SKM-1 (cell line): Measurements from ENCODE around the gene DLGAP1.
"Not testable (repeated sequence)": the region's sequence is repeated elsewhere in the genome, so short reads cannot be mapped to it uniquely, and the experiment has no call there.

ENCODE experiments used
- DNase-seq: peaks from one replicate; lab custom pipeline; 2025; ENCODE audit not compliant: unreplicated experiment; lab: John Stamatoyannopoulos, UW

Gene DLGAP1

DNA sequence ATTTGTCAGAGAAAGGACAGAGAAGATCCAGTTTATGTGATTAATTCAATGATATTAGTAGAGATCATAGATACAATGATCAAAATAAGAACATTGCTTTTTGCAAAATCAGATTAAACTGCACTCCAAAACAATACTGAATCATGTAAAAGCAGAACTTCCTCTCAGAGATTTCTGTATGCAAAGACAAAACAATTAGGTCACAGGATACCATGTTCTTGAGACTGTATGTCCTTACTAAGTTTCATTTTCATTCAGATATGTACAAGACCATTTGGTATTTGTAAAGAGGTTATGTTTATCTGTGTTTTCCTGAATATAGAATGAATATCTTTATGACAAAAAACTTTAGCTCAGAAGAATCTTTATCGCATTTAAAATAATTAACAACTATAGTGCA, 161.8 kb downstream of the DLGAP1 start:
- DNase-seq: no peak

DNA sequence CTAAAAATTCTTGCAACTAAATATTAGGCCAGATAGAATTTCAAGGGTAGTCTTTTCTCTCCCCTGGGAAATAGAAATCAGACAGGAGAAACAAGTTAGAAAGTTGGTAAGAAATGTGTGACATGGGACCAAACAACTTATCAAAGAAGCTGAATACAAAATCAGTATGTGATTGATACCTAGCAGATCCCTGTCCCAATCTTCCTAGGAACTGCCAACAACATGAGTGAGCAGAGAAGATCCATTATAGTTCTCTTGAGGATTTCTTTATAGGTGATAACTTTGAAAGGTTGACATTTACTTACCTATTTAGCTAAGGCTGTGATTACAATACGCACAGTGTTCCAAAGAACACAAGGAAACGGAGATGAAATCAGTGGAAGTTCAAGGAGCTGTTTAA, 162.4 kb downstream of the DLGAP1 start:
- DNase-seq: no peak

DNA sequence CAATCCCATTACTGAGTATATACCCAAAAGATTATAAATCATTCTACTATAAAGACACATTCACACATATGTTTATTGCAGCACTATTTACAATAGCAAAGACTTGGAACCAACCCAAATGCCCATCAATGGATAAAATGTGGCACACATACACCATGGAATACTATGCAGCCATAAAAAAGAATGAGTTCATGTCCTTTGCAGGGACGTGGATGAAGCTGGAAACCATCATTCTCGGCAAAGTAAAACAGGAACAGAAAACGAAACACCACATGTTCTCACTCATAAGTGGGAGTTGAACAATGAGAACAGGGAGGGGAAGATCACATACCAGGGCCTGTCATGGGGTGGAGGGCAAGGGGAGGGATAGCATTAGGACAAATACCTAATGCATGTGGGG, 167.8 kb downstream of the DLGAP1 start:
- not testable (repeated sequence) for DNase-seq

DNA sequence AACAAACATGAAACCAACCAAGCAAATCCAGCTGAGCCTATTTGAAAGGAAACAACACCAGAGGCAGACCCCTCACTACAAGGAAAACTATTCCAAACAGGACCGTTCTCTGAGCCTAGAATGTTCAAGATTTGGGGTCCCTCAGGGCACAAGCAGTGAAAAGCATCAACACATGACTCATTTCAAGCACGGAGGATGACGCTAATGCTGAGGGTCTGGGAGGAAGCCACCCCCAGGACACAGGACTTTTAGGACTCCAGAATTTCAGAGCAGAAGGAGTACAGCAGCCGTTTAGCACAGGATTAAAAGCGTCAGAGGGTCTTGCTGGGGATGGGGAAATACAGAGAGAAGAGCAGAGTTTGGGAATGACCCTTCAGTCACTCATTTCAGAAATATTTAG, 168.9 kb downstream of the DLGAP1 start:
- DNase-seq: no peak

DNA sequence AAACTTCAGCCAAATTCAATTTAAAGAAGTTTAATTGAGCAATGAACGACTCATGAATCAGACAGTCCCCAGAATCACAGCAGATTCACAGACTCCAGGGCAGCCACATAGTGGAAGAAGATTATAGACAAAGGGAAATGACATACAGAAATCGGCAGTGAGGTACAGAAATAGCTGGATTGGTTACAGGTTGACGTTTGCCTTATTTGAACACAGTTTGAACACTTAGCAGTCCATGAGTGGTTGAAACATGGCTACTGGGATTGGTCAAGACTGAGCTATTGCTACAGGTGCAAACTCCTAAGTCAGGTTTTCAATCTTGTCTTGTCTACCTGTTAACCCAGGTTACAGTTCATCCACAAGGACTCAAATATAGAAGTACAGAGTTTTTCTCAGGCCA, 169.6 kb downstream of the DLGAP1 start:
- no peak for DNase-seq

DNA sequence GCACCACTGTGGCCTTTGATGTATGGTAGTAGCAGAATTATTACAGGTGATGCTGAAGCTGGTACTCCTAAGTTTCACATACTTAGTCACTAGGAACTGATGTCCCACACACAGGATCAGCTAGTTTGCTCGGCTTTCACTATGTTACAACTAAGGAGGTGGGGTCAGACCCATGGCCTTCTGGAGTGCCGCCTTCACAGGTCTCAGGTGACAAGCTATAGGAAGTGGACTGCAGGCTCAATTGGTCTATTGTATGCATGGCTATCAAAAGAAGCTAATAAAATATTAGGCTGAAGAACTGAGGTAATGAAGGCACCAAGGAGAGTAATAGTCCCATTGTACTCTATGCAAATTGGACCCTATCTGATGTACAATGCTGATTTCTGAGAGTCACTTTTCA, 170.6 kb downstream of the DLGAP1 start:
- DNase-seq: no peak

DNA sequence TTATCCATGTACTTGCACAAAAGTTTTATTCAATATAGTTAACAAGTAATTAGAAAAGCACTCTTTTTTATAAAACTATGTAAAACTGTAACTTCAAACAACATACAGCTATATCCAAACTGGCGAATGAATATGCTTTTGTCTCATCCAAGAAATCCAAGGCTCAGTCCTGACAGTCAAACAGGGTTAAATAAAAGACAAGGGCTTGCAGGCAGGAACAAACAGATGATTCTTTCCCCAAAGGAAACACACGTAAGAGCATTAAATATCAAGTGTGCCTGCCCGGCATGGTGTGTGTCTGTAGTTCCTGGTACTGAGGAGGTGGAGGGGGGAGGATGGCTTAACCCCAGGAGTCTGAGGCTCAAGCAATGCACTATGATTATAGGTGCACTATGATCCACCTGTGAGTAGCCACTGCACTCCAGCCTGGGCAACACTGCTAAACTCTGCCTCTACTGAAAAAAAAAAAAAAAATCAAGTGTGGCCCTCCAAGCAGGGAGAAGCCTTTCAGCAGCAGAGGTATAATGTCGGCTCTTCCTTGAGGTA, 171.3 kb downstream of the DLGAP1 start:
- no peak for DNase-seq

DNA sequence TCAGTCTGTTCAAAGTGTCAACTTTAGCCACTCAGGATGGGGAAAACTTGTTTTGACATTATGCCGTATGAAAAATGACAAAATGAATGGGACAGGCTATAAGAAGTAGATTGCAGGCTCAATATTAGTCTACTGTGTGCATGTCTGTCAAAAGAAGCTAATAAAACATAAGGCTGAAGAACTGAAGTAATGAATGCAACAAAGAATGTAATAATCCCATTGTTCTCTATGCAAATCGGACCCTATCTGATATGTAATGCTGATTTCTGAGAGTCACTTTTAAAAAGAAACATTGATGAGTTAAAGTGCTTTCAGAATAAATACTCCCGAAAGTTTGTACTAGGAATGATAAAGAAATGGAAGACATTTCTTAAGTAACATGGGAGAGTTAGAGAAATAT, 172.2 kb downstream of the DLGAP1 start:
- no peak for DNase-seq

DNA sequence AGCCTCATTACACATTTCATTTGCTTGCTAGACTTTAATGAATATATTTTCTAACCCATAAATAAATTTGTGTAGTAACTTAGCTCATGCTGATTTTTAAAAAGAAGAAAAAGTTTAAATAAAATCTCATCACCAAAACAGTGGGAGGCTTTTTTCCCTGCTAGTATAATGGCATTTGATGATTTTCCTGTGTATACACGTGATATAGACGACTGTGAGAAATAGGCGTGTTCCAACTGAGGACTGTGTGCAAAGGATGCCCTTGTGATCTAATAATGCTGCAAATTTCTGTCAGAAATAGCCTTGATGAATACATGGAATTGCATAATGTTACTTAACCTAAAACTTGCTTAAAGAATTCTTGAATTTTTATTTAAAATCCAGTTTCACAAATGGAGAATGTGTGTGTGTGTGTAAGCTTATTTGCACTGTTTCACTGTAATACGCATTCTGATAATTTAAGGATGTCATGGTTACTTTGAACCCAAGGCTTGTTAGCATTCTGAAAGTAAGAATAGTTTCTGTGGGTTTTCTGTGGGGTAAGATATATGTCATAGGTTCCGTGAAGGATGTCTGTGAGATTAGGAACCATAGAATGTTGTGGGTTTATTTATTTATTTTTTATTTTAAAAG, 178.0 kb downstream of the DLGAP1 start:
- DNase-seq: no peak

DNA sequence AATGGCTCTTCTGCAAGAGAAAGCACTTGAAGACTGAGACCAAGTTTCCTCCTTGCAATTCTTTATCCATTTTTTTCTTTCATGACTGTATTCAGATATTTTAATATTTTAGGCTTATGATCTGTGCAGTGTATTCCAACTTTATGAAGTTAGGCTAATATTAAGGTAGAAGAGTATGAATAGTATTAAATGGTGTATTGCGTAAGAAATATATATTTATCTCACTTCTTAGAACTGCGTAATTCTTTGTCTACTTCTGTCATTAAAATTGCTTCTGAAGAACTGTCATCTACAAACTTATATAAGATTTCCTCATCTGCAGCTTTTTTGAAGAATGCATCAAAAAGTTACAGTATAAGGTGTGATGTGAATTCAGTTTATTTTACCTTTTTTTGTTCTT, 183.2 kb downstream of the DLGAP1 start:
- DNase-seq: no peak

DNA sequence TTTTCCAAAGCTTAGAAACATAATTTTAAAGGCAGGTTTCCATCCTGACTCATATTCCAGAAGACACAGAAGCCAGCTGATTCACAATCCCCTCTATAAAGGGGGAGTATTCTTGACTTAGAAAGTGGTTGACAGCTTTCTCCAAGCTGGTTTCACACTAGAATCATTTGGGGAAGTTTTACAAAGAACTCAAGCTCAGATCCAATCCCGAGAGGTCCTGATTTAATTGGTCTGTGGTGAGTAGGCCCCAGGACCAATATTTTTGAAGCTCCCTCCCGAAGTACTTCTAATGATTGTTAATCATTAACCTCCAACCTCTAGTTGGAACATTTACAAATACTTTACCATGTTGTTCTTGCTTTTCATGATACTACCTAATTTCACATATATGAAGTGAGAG, 184.1 kb downstream of the DLGAP1 start:
- DNase-seq: no peak

DNA sequence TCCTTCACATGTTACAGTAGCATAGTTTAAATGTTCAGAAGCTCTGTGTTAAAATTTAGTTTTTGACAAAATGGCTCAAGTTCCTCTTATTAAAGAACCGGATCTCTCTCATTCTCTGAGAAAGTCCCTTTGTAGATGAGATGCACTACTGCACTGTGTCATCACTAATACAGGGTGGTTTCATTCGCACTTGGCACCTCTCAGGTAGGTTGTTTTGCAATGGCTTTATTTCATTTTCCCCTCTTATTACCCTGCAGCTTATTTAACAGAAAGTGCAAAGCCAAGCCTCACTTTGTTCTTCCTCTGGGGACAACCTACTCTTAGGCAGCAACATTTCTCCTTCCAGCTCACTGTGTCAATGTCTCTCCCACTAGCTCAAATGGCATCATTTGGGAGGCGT, 185.1 kb downstream of the DLGAP1 start:
- DNase-seq: no peak

DNA sequence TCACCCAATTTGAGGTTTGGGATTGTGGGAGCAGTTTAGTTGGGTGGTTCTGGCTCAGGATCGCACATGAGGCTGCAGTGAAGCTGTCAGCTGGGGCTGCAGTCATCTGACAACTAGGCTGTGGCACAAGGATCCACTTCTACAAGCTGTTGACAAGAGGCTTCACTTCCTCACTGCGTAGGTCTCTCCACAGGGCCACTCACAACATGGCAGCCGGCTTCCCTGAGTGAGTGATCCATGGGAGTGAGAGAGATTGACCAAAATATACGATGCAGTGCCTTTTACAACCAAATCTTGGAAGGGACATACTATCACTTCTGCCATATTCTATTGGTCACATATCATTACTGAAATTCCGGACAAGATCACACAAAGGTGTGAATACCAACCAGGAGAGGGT, 187.5 kb downstream of the DLGAP1 start:
- no peak for DNase-seq

DNA sequence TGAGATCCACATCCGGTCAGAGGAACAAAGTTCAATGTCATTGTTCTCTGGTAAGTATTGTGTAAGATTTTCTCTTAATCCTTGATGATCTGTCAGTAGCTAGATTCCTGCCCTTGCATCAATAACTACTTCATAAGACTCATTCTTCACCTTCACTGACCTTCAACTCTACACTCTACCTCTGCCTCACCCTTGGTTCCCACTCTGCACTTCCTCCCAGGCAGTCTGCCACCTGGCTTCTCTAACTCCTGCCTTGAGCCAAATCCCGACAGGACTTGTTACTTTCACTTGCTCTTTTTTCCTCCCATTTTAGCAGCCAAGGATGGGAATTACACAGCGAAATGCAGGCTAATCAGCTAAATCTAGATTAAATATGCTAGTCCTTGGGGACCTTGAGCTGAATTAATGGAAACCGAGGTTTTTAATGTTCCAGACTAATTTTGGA, 190.7 kb downstream of the DLGAP1 start:
- no peak for DNase-seq

DNA sequence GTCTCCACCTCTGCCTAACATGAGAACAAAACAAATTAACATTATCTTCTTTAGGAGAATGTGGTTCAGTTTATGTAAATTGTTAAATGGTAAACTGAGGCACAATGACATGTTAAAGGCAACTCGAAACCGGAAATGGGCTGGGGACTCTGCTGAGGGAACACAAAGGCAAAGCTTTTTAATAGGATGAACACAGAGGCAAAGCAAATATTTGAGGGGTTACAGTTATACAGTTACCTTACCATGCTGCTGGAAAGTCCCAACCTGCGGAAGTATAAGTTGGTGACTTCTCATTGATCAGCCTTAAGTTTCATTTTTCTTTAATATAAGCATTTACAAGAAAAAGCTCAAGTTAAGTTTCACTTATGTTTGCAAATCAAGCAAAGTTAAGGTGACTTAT, 195.0 kb downstream of the DLGAP1 start:
- DNase-seq: no peak

DNA sequence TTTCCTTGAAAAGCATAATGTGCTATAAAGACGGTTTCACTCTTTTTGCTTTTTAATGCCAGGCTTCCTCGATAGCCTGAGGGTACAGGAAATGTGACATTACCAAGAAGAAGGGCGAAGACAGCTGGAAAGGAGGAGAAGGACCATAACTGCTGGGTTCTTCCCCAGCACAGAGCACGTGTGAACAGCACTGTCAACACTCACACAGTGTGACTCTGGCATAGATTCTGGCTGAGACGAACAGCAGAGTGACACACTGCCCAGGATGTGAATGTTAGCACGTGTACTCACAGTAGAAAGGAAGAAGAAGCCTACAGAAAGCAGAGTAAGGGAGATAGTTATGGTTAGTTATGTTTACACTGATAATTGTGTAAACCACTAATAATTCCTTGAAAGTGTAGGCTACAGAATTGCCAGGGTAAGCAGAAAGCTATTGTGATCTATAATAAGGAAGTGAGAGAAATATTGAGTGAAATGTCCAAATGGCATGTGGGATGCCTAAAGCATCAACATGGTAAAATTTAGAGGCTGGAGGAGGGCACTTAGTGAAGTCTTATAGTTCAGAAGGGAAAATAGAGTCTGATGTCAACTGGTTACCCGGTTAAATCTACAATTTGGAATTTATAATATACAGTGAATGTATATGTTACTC, 198.2 kb downstream of the DLGAP1 start:
- no peak for DNase-seq

DNA sequence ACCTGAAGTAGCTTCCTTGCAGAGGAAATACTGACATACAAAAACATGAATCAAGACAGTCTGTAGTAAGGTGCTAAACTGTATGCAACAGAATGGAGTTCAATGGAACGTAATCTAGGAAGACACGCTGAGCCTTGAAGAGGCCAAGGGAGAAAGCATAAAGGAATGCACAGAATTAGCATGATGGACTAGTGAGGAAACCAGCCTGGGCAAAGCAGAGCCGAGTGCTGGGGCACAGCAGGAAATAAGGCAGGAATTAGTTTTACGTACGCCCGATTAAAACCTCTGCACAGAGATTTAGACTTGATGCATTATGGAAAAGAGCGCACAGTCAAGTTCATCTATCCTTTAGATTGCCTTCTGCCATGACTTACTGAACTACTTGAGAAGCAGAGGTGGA, 200.3 kb downstream of the DLGAP1 start:
- DNase-seq: no peak

DNA sequence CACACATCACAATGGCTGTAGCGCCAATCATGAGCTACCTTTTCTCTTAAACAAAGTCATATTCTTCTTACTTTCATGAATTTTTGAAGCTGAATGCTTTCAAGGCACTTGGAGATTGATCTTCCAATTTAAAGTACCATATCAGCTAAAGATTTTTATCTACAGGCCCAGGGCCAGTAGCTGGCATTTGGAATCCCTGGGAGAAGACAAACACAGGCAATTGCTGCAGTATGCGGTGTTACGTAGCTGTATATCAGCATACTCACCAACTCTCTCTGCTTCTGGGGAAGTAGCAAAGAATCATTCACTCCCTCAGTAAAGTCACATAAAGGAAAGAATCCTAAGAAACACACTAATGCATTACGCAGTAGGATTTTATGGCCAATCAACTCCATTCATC, 202.3 kb downstream of the DLGAP1 start:
- DNase-seq: no peak

DNA sequence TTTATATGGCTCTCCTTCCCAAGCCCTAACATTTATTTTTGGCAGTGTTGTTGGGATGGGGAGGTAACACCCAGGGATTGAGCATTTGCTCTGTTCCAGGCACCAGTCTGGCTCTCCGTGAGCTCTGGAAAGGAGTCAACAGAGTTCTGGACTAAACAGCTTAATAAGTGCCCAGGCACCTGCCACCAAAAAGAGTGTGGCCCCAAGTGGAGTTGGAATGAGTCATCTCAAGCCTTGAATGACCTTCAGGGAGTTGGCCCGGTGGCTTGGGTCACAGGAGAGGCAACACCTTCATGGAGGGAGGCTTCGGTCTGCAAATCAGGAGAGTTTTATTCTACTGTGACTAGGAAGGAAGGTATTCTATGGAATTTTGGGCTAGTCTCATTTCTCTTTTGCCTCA, 203.2 kb downstream of the DLGAP1 start:
- no peak for DNase-seq

DNA sequence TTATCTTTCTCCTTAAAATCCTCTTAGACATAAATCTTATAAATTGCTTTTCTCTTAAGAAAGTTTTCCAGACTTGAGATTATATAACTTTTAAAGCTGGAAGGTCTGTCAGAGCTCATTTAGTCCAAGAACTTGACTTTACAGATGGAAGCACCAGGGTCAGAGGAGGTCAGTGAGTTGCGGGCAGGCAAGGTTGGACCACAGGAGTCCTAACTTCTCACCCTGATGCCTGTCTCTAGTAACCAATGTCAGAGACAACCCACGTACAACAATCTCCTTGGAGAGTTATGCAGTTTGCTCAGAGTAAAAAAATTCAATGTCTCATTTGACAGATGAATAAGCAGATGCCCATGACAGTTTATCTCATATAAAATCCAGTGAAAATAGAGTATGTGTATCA, 203.9 kb downstream of the DLGAP1 start:
- no peak for DNase-seq

DNA sequence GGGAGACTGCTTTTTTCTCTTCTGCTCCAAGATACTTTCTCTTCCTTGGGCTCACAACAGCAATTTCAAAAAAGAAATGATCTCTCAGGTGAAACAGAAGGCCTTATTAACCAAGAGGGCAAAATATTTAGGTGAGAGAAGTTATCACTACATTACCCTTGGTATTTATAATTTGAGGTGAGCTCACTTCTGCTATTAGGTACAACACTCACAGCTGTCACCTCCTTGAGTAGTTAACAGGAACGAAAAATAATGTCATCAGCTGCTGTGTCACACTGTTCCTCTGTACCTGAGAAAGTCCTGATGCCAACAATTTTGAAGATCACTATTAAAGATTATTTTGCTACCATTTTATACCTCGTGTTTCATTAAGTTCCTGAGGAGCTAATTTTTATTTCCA, 205.0 kb downstream of the DLGAP1 start:
- DNase-seq: no peak

DNA sequence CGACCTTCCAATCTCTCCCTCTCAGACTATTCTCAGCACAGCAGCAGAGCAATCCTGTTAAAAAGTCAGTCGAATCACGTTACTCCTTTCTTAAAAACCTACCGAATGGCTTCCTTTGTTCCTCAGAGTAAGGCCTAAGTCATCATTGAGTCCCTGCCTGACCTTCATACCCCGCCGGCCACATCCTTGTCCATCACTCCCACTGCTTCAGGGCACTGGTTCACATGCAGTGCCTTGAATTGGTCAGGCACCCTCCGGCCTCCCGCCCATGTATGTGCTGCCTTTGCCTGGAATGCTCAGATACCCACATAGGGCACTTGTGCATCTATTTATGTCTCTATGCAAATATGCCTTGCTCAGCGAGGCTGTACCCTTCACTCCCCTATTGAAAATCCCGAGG, 206.4 kb downstream of the DLGAP1 start:
- DNase-seq: no peak

DNA sequence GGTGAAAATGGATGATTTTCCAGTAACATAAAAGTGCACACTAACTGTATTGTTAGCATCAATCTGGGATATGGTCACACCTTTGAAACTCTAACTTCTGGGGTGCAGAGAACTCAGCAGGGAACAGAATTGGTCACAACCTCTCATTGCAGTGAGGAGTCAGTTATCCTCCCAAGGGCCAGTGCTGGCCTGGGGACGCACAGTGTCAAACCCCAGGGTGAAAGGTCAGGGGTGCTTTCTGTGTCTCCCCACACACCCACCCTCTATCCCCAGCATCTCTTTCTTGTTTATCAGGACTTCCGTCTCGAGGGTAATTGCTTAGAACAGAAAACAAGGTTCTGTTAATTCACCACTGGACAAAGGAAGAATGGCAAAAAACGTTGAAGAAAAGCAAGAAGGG, 208.7 kb downstream of the DLGAP1 start:
- DNase-seq: no peak
